DMS 273 (cell line): ENCODE measurements around the gene OR2S2.
"Not testable (repeated sequence)": the region's sequence is repeated elsewhere in the genome, so short reads cannot be mapped to it uniquely, and the experiment has no call there.

Source experiments
- DNase-seq: peaks from one replicate; lab custom pipeline; 2025; ENCODE audit not compliant: unreplicated experiment; lab: John Stamatoyannopoulos, UW

Gene OR2S2

GRCh38 chr9:35935261-35935660, 22.7 kb downstream of the OR2S2 start:
- no peak for DNase-seq

GRCh38 chr9:35934069-35934468, 23.9 kb downstream of the OR2S2 start:
- DNase-seq: not testable (repeated sequence)

- no peak for DNase-seq
Observed at GRCh38 chr9:35933550-35934067, 24.3 kb downstream of the OR2S2 start.

GRCh38 chr9:35932735-35933134, 25.2 kb downstream of the OR2S2 start:
- no peak for DNase-seq

- DNase-seq: no peak
Observed at GRCh38 chr9:35930989-35931388, 27.0 kb downstream of the OR2S2 start.

- no peak for DNase-seq
Observed at GRCh38 chr9:35930521-35930920, 27.4 kb downstream of the OR2S2 start.

GRCh38 chr9:35929453-35929718, 28.6 kb downstream of the OR2S2 start:
- no peak for DNase-seq

- no peak for DNase-seq
Observed at GRCh38 chr9:35928591-35929452, 29.1 kb downstream of the OR2S2 start.

GRCh38 chr9:35923927-35924763, 33.8 kb downstream of the OR2S2 start:
- peak; percentile 36 for DNase-seq

- no peak for DNase-seq
Observed at GRCh38 chr9:35923598-35923926, 34.4 kb downstream of the OR2S2 start.

GRCh38 chr9:35920051-35920620, 37.8 kb downstream of the OR2S2 start:
- peak; percentile 23 for DNase-seq

GRCh38 chr9:35919212-35920008, 38.5 kb downstream of the OR2S2 start:
- no peak for DNase-seq

GRCh38 chr9:35918780-35919179, 39.2 kb downstream of the OR2S2 start:
- no peak for DNase-seq

- DNase-seq: no peak
Observed at GRCh38 chr9:35917261-35917660, 40.7 kb downstream of the OR2S2 start.

GRCh38 chr9:35915681-35916294, 42.2 kb downstream of the OR2S2 start:
- DNase-seq: no peak

- DNase-seq: no peak
Observed at GRCh38 chr9:35914301-35914807, 43.6 kb downstream of the OR2S2 start.

- not testable (repeated sequence) for DNase-seq
Observed at GRCh38 chr9:35913429-35913828, 44.5 kb downstream of the OR2S2 start.

GRCh38 chr9:35912791-35913400, 45.1 kb downstream of the OR2S2 start:
- DNase-seq: no peak

GRCh38 chr9:35911690-35912089, 46.3 kb downstream of the OR2S2 start:
- no peak for DNase-seq
